ENCODE results near the gene FOXI1. TPM values are rescaled to one million over a fixed set of nuclear protein-coding genes. Genes with fewer than 3 reads are reported as not detected.

Gene FOXI1
- total RNA-seq, 1 donor from 2014 or later = not detected

DNA sequence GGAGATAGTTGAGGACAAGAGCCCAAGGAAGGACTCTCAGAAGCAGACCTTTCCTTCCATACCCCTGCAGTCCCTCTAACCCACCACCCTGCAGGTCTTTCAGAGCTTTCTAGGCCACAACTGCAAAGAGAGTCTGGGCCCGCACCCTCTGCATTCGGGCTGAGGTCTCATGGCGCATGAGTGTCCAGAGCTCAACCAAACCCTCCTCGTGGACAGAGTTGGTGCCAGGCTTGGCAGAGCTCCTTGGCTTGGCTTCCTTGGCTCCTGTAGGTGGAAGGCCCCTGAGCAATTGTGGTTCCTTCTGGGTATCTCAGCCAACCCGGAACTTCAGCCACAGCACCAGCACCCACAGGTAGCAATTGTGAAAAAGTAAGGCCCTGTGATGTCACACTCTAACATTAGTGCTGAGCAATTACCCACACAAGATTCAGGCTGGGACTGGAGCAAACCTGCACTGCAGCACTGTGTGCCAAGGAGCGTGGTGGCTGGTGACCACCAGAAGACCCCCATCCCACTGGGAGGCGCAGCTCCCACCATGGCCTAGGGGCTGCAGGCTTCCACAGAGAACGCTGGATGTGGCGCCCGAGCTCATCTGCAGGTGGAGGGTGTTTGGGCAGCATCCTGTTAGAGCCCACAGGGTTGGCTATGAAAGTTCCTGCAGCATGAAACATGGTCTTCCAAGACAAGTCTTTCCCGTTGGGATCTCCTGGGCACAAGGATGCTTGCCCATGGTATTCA, 38.8 kb downstream of the FOXI1 start:
- Mint-ChIP-seq H3K4me3 (ENCODE audit: low read depth) (no peak overlapping the region), H3K27ac (no peak overlapping the region), H3K9me3 (ENCODE audit: low read depth) (no peaks in the 10 kb centered on the region), H3K27me3 (peaks cover 30% of the 10 kb centered on the region), H3K4me1 (ENCODE audit: low read depth) (peaks cover 4% of the 10 kb centered on the region), H3K36me3 (ENCODE audit: insufficient read depth) (no peaks in the 10 kb centered on the region)
- TF ChIP-seq, protein P1, sequence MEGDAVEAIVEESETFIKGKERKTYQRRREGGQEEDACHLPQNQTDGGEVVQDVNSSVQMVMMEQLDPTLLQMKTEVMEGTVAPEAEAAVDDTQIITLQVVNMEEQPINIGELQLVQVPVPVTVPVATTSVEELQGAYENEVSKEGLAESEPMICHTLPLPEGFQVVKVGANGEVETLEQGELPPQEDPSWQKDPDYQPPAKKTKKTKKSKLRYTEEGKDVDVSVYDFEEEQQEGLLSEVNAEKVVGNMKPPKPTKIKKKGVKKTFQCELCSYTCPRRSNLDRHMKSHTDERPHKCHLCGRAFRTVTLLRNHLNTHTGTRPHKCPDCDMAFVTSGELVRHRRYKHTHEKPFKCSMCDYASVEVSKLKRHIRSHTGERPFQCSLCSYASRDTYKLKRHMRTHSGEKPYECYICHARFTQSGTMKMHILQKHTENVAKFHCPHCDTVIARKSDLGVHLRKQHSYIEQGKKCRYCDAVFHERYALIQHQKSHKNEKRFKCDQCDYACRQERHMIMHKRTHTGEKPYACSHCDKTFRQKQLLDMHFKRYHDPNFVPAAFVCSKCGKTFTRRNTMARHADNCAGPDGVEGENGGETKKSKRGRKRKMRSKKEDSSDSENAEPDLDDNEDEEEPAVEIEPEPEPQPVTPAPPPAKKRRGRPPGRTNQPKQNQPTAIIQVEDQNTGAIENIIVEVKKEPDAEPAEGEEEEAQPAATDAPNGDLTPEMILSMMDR (IDR thresholded peaks at IDR 0.05; ENCODE audit: unreplicated experiment) = no peak
- no peak for DNase-seq (ENCODE audit: low spot score, unreplicated experiment)

DNA sequence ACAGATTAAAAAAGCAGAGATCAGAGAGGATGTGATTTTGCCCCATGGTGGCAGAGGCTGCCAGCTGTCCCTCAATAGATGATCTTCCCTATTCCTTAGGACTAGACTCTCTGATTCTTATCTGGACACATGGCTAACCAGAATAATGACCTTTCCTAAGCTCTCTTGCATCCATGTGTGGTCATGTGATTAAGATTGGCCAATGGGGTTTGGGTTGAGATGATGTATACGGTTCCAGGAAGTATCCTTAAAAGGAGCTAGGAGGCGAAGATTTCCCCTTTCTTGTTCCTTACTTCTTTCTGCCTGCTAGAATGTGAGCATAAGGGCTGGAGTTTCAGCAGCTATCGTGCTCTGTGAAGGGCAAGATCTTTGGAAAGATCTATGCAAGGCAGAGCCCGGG, 39.8 kb downstream of the FOXI1 start:
- TF ChIP-seq, protein P1 (IDR thresholded peaks at IDR 0.05; ENCODE audit: unreplicated experiment) = no peak
- Mint-ChIP-seq H3K36me3 (ENCODE audit: insufficient read depth) (no peaks in the 10 kb centered on the region), H3K27me3 (peaks cover 26% of the 10 kb centered on the region), H3K9me3 (ENCODE audit: low read depth) (no peaks in the 10 kb centered on the region), H3K4me1 (ENCODE audit: low read depth) (peaks cover 4% of the 10 kb centered on the region), H3K27ac (no peak overlapping the region), H3K4me3 (ENCODE audit: low read depth) (no peak overlapping the region)
- no peak for DNase-seq (ENCODE audit: low spot score, unreplicated experiment)

DNA sequence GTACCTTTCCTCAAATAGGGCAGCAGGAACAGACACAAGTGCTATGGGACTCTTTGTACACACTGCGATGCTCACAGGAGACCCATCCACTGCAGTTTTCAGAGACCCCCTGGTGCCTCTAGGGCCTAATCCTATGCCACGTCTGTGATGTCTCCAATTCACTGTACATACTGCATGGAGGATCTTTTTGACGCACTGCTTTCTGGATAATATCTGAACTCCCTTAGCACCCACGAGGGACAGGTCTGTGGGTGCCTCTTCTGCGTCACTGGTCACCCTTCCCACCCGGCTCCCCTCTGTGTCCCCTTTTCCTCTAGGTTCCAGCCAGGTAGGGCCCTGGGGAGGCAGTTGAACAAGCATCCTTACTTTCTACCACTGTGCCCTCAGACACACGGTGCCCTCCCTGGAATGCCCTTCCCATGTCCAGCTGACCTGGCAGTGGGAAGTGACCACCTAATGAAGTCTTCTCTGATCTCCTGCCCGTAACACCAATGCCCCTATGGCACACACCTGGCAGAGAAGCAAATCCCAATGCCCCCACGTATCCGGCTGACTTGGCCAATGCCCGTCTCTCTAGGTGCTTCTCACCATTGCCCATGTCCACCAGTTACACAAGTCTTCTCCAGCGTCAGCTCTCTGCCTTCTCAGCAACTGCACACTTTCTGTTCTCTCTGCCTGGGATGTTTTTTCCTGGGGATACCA, 41.5 kb downstream of the FOXI1 start:
- Mint-ChIP-seq H3K36me3 (ENCODE audit: insufficient read depth) (no peaks in the 10 kb centered on the region), H3K27ac (no peak overlapping the region), H3K27me3 (peaks cover 24% of the 10 kb centered on the region), H3K4me1 (ENCODE audit: low read depth) (peaks cover 13% of the 10 kb centered on the region), H3K4me3 (ENCODE audit: low read depth) (no peak overlapping the region), H3K9me3 (ENCODE audit: low read depth) (no peaks in the 10 kb centered on the region)
- DNase-seq (ENCODE audit: low spot score, unreplicated experiment) = no peak
- TF ChIP-seq, protein P1 (IDR thresholded peaks at IDR 0.05; ENCODE audit: unreplicated experiment) = no peak

DNA sequence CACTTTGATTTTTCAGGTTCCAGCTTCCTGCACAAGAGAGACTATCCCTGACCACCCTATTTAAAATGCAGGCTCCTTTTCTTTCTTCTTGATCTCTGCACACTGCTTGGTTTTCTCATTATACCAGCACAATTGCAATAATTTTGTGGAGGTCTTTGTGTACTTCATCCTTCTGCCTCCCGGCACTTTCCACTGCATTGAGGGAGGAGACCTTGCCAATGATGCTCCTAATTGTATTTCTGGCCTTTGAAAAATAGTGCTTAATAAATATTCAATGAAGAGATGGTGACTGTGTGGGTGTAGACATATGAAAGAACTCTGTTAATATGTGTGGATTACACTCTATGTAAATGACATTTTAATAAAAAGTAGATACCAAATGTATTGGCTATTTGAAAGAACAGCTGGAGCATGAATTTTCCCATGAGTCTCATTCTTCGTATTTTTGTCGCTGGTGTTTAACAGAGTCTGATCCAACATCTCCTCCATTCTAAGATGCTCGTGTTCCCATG, 42.1 kb downstream of the FOXI1 start:
- Mint-ChIP-seq H3K27me3 (peaks cover 21% of the 10 kb centered on the region), H3K36me3 (ENCODE audit: insufficient read depth) (no peaks in the 10 kb centered on the region), H3K4me1 (ENCODE audit: low read depth) (peaks cover 13% of the 10 kb centered on the region), H3K9me3 (ENCODE audit: low read depth) (no peaks in the 10 kb centered on the region), H3K4me3 (ENCODE audit: low read depth) (no peak overlapping the region), H3K27ac (no peak overlapping the region)
- TF ChIP-seq, protein P1 (IDR thresholded peaks at IDR 0.05; ENCODE audit: unreplicated experiment) = no peak
- DNase-seq (ENCODE audit: low spot score, unreplicated experiment) = no peak

DNA sequence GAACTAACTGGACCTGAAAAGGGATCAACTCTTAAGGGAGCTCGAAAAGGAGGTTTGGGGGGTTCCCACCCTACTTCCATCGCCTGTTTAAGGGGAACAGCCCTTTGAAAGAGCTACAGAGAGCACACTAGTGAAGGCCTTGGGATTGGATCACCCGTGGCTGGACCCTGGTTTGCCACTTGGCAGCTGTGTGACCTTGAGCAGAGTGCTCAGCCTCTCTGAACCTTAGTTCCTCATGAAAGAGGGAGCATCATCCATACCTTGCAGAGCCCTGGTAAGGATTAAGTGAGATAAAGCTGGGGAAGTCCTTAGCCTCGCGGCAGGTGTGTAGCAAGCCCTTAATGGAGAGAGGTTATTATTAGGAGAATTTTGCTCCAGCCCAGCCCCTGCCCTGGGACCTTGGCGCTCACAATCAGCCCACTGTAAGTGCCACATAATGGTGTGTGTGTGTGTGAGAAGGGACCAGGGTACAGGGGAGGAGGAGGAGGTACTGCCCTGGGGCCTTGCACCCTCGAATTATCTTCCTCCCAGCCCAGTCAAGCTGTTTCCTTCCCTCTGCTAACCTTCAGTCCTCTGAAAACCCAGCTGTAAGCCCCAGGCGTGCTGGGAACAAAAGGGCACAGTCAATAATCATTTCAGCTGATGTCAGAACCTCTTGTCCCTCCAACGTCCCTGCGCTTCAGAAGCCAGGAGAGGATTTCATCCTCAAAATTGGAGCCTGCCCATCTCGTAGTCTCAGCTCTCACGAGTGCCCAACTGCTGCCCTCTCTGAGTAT, 42.9 kb downstream of the FOXI1 start:
- H3K27me3 Mint-ChIP-seq = peaks cover 18% of the 10 kb centered on the region
- no peak for DNase-seq (ENCODE audit: low spot score, unreplicated experiment)
- peak overlapping the region; percentile 1 for H3K27ac Mint-ChIP-seq
- H3K36me3 Mint-ChIP-seq (ENCODE audit: insufficient read depth) = no peaks in the 10 kb centered on the region
- peaks cover 13% of the 10 kb centered on the region for H3K4me1 Mint-ChIP-seq (ENCODE audit: low read depth)
- H3K4me3 Mint-ChIP-seq (ENCODE audit: low read depth) = no peak overlapping the region
- TF ChIP-seq, protein P1 (IDR thresholded peaks at IDR 0.05; ENCODE audit: unreplicated experiment) = no peak
- H3K9me3 Mint-ChIP-seq (ENCODE audit: low read depth) = no peaks in the 10 kb centered on the region
